ENCODE results near the gene SMARCA4. TPM values are rescaled to one million over a fixed set of nuclear protein-coding genes. Genes with fewer than 3 reads are reported as not detected.

SMARCA4 gene
- 78.0 and 161 TPM in 2 replicates for total RNA-seq

GRCh38 chr19:10960314-10961072, at the start of gene SMARCA4:
Gene SMARCA4 (plus strand): TSS chr19:10961030. CDS start chr19:10984152, 23,122 bp downstream.

GRCh38 chr19:10928563-10929401, 32.0 kb upstream of the SMARCA4 start, which contains the start of the genes TIMM29 and YIPF2:
Gene TIMM29 (plus strand): TSS chr19:10928811. CDS start chr19:10928823, 12 bp downstream.
Gene YIPF2 (minus strand): TSS chr19:10928639. CDS start chr19:10928410, 229 bp downstream.

GRCh38 chr19:11089254-11090013, 128.6 kb downstream of the SMARCA4 start, which contains the start of gene LDLR:
Gene LDLR (plus strand): TSS chr19:11089463. CDS start chr19:11089549, 86 bp downstream.

Other genes with a start within 250 kb of the SMARCA4 start
- 104 and 122 TPM in 2 replicates for gene DNM2, start 243.0 kb upstream of the SMARCA4 start, total RNA-seq
- gene TMED1, start 124.8 kb upstream of the SMARCA4 start, total RNA-seq = 42.0 and 48.8 TPM in 2 replicates
- gene C19orf38, start 112.6 kb upstream of the SMARCA4 start, total RNA-seq = 0.65 and 0.86 TPM in 2 replicates
- gene CARM1, start 89.5 kb upstream of the SMARCA4 start, total RNA-seq = 34.7 and 45.9 TPM in 2 replicates
- 141 and 150 TPM in 2 replicates for gene YIPF2, start 32.4 kb upstream of the SMARCA4 start, total RNA-seq
- gene TIMM29, start 32.2 kb upstream of the SMARCA4 start, total RNA-seq = 25.5 and 31.5 TPM in 2 replicates
- 189 and 321 TPM in 2 replicates for gene LDLR, start 128.4 kb downstream of the SMARCA4 start, total RNA-seq
- 9.3 and 16.2 TPM in 2 replicates for gene SPC24, start 194.8 kb downstream of the SMARCA4 start, total RNA-seq
- gene KANK2, start 236.5 kb downstream of the SMARCA4 start, total RNA-seq = 364 and 439 TPM in 2 replicates

All from smooth muscle cell of the pulmonary artery (primary cell).